HG02938 (cell line): ENCODE measurements around the gene NRIP1.

ENCODE experiments used
- ATAC-seq: cut with Tn5 transposase; IDR thresholded peaks from one replicate; pipeline ENCODE4 v1.9.1; 2021; ENCODE audit warnings: mild to moderate bottlenecking, moderate library complexity; ENCODE audit not compliant: unreplicated experiment

NRIP1 gene

GRCh38 chr21:15064576-15065391 lies at the start of gene NRIP1:
Gene NRIP1, minus strand, starts transcription at chr21:15065000. Its CDS starts 96,808 bp downstream, at chr21:14968192.
- ATAC-seq = peak; percentile 71

- no peak for ATAC-seq
Observed at GRCh38 chr21:15112858-15113257, 48.1 kb upstream of the NRIP1 start.

GRCh38 chr21:15108801-15109200 lies 44.0 kb upstream of the NRIP1 start:
- no peak for ATAC-seq

GRCh38 chr21:15104470-15104869 lies 39.7 kb upstream of the NRIP1 start:
- ATAC-seq = no peak

GRCh38 chr21:15098908-15099307 lies 34.1 kb upstream of the NRIP1 start:
- no peak for ATAC-seq

GRCh38 chr21:15098181-15098580 lies 33.4 kb upstream of the NRIP1 start:
- ATAC-seq = no peak

- ATAC-seq = no peak
Observed at GRCh38 chr21:15097580-15097979, 32.8 kb upstream of the NRIP1 start.

GRCh38 chr21:15096146-15096545 lies 31.3 kb upstream of the NRIP1 start:
- ATAC-seq = no peak

- ATAC-seq = no peak
Observed at GRCh38 chr21:15095326-15095725, 30.5 kb upstream of the NRIP1 start.

- no peak for ATAC-seq
Observed at GRCh38 chr21:15094706-15095105, 29.9 kb upstream of the NRIP1 start.

GRCh38 chr21:15093216-15093615 lies 28.4 kb upstream of the NRIP1 start:
- ATAC-seq = no peak

- ATAC-seq = no peak
Observed at GRCh38 chr21:15092745-15093144, 27.9 kb upstream of the NRIP1 start.

GRCh38 chr21:15090390-15090789 lies 25.6 kb upstream of the NRIP1 start:
- ATAC-seq = no peak

GRCh38 chr21:15088488-15088887 lies 23.7 kb upstream of the NRIP1 start:
- ATAC-seq = no peak

- ATAC-seq = no peak
Observed at GRCh38 chr21:15084668-15085067, 19.9 kb upstream of the NRIP1 start.

- ATAC-seq = no peak
Observed at GRCh38 chr21:15080526-15080925, 15.7 kb upstream of the NRIP1 start.

GRCh38 chr21:15079269-15079668 lies 14.5 kb upstream of the NRIP1 start:
- ATAC-seq = no peak

GRCh38 chr21:15078180-15078579 lies 13.4 kb upstream of the NRIP1 start:
- ATAC-seq = no peak

GRCh38 chr21:15077529-15078145 lies 12.8 kb upstream of the NRIP1 start:
- ATAC-seq = no peak

GRCh38 chr21:15076730-15077129 lies 11.9 kb upstream of the NRIP1 start:
- no peak for ATAC-seq

GRCh38 chr21:15071009-15071408 lies 6.2 kb upstream of the NRIP1 start:
- ATAC-seq = no peak

GRCh38 chr21:15066123-15066575 lies 1.3 kb upstream of the NRIP1 start:
- peak; percentile 0 for ATAC-seq
